ENCODE data around the gene TMSB10.
A peak's percentile ranks its signal among the peaks of the same experiment; 100 is the strongest.
"Not testable (repeated sequence)": the region's sequence is repeated elsewhere in the genome, so short reads cannot be mapped to it uniquely, and the experiment has no call there.

Gene TMSB10

DNA sequence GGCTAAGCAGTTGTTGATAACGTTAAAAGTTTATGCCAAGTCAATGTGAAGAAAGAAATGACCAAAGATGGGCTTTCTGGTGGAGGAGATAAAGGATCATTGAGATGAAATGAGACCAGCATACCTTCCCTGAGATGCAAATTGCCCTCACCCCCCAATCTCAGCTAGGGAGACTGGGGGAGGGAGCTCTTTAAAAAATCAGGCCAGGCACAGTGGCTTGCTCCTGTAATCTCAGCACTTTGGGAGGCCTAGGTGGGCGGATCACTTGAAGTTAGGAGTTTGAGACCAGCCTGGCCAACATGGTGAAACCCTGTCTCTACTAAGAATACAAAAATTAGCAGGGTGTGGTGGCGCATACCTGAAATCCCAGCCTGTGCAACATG is 34.6 kb downstream of the TMSB10 start:
- DNase-seq = no peak

- no peak for DNase-seq
Measured at GRCh38 chr2:84940831-84941412, 35.5 kb downstream of the TMSB10 start.

DNA sequence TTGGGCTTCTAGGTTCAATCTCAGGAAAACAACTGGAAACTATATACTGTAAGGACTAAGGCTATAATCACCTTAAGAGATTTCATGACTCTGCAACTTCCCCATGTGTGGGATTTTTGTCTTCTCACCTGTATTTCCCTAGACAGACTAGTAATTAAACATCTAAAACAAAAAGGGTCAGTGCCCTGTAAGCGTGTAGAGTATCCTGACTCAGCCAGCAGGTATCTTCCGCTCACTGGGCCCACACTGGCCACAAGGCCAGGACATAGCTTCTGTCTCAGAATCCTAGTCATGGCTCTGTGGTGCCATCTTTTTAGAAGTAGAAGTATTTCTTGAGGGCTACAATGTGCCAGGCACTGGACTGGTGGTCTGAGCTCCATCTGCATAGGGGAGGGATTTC is 36.7 kb downstream of the TMSB10 start:
- DNase-seq = no peak

- DNase-seq = no peak
Measured at GRCh38 chr2:84942964-84943421, 37.5 kb downstream of the TMSB10 start.

GRCh38 chr2:84944295-84944909 is 38.9 kb downstream of the TMSB10 start:
- no peak for DNase-seq

- not testable (repeated sequence) for DNase-seq
Measured at GRCh38 chr2:84945838-84946203, 40.4 kb downstream of the TMSB10 start.

GRCh38 chr2:84946204-84947009 is 41.0 kb downstream of the TMSB10 start:
- peak; percentile 87 for DNase-seq

DNA sequence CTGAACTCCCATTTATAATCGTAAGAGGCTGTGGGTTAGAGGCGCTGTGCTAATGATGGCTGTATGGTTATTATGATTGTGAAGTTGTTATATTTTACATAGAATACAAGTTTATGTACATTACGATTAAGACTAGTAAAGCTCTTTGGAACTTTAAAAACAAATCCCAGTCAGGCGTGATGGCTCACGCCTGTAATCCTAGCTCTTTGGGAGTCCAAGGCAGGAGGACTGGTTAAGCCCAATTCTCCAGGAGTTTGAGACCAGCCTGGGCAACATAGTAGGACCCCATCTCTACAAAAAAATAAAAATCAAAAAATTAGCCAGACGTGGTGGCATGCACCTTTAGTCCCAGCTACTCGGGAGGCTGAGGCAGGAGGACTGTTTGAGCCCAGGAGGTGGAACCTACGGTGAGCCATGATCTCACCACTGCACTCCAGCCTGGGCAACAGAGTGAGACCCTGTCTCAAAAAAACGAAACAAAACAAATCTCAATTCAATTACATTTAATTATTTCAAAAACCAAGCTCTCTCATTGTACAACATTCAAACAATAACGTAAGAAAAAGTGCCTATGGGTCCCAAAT is 41.6 kb downstream of the TMSB10 start:
- DNase-seq = no peak

DNA sequence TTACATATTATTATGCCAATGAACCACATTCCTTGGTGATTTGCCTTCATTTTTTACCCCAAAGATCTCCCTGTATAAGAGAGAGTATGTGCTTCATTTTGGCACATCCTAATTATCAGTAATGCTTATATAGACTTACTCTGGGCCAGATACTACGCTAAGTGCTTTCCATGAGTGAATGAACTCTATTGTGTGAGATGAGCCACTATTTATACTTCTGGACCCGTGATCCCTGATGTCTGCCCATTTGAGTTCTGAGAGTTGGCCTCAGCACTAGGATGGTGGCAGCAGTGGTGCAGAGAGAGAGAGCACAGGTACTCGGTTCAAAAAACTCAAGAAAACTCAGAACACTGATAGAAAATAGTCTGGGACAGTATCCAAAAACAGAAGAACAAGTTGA is 48.1 kb downstream of the TMSB10 start:
- DNase-seq = no peak

DNA sequence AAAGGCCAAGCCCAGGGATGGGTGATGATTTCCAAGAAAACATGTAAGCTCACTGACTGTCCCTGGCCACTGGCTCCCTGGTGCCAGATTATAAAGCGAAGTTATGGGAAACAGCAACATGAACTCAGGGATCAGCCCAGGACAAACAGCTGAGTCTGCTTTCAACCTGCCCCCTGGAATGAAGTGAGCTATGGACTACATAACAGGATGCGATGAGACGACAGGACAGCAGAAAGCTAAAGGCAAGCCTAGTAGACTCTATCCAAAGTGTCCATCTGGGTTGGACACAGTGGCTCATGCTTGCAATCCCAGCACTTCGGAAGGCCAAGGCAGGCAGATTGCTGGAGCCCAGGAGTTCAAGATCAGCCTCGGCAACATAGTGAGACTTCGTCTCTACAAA is 48.9 kb downstream of the TMSB10 start:
- no peak for DNase-seq

Data from islet precursor cell (in vitro differentiated cells).